Measurements from ENCODE around the gene CREM. TPM values are rescaled to one million over a fixed set of nuclear protein-coding genes. Genes with fewer than 3 reads are reported as not detected.

Gene CREM
- total RNA-seq, 6 donors from 2014 or later: 5.4 to 35.7 (median 23.1) TPM

DNA sequence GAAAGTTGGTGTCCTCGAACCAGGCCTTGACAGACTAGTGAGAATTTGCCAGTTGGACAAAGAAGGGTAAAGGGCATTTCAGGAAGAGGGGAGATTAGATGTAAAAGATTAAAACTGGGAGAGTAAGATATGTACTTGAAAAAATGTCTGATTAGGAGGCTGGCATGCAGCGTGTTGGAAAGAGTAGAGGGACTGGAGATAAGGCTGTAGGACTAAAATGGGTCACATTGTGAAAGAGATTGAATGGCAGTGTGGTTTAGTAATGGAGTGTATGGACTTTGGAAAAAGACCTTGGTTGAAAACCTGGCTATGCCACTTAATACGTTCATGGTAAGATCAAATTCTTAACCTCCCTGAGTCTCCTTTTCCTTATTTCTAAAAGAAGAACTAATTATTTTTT lies 14.1 kb downstream of the CREM start:
- ATAC-seq (ENCODE audit: low FRiP score in 2 of 2): no peak
- no peaks in the 10 kb centered on the region for H3K27me3 ChIP-seq
- H3K27ac ChIP-seq: no peak overlapping the region
- H3K36me3 ChIP-seq: no peaks in the 10 kb centered on the region
- no peak for DNase-seq
- H3K9me3 ChIP-seq: no peaks in the 10 kb centered on the region
- H3K4me3 ChIP-seq: no peak overlapping the region
- peaks cover 0 to 3% (median 0%) of the 10 kb centered on the region in 4 donors for H3K4me1 ChIP-seq
- no peak for TF ChIP-seq POLR2A (IDR thresholded peaks at IDR 0.05)
- WGBS, 2 donors: 65 to 72% methylated on average over 3 of the region's 3 CpGs

DNA sequence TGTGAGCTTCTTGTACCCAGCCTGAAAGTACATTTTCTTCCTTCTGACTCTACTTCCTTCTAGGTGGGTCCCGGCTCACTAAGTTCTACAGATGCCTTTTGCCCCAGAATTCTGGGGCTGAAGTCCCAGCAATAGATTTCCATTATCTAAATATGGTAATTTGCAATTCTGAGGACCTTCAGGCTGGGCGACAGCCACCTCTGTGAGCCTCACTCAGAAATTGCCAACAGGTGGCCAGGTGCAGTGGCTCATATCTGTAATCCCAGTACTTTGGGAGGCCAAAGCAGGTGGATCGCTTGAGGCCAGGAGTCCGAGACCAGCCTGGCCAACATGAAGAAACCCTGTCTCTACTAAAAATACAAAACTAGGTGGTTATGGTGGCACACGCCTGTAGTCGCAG lies 23.7 kb downstream of the CREM start:
- no peak for DNase-seq
- Histone ChIP-seq H3K27ac (no peak overlapping the region), H3K36me3 (peaks cover 0 to 4% (median 0%) of the 10 kb centered on the region in 4 donors), H3K27me3 (no peaks in the 10 kb centered on the region), H3K4me1 (no peaks in the 10 kb centered on the region), H3K9me3 (no peaks in the 10 kb centered on the region), H3K4me3 (no peak overlapping the region)
- no peak for TF ChIP-seq POLR2AphosphoS5 (IDR thresholded peaks at IDR 0.05)
- TF ChIP-seq, protein P1, sequence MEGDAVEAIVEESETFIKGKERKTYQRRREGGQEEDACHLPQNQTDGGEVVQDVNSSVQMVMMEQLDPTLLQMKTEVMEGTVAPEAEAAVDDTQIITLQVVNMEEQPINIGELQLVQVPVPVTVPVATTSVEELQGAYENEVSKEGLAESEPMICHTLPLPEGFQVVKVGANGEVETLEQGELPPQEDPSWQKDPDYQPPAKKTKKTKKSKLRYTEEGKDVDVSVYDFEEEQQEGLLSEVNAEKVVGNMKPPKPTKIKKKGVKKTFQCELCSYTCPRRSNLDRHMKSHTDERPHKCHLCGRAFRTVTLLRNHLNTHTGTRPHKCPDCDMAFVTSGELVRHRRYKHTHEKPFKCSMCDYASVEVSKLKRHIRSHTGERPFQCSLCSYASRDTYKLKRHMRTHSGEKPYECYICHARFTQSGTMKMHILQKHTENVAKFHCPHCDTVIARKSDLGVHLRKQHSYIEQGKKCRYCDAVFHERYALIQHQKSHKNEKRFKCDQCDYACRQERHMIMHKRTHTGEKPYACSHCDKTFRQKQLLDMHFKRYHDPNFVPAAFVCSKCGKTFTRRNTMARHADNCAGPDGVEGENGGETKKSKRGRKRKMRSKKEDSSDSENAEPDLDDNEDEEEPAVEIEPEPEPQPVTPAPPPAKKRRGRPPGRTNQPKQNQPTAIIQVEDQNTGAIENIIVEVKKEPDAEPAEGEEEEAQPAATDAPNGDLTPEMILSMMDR (IDR thresholded peaks at IDR 0.05): no peak
- no peak for TF ChIP-seq POLR2A (IDR thresholded peaks at IDR 0.05)
- no peak for TF ChIP-seq EP300 (IDR thresholded peaks at IDR 0.05)
- ATAC-seq (ENCODE audit: low FRiP score in 2 of 2): no peak
- 97 to 98% methylated on average over 6 of the region's 6 CpGs for WGBS, 2 donors

DNA sequence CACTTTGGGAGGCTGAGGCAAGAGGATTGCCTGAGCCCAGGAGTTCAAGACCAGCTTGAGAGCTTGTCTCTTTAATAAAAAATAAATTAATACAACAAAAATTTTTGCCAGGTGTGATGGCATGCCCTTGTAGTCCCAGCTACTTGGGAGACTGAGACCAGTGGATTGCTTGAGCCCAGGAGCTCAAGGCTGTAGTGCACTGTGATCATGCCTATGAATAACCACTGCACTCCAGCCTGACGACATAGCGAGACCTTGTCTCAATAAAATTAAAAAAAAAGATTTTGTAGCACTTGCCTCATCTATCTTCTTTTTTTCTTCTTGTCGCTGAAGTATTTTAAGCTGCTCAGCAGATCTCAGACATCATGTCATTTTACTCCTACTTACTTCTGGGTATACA lies 26.3 kb downstream of the CREM start:
- Histone ChIP-seq H3K27me3 (no peaks in the 10 kb centered on the region), H3K4me1 (no peaks in the 10 kb centered on the region), H3K36me3 (peaks cover 0 to 4% (median 0%) of the 10 kb centered on the region in 4 donors), H3K9me3 (no peaks in the 10 kb centered on the region), H3K4me3 (no peak overlapping the region), H3K27ac (no peak overlapping the region)
- DNase-seq: no peak
- ATAC-seq (ENCODE audit: low FRiP score in 2 of 2): no peak
- 94 to 98% methylated on average over 3 of the region's 3 CpGs for WGBS, 2 donors
- TF ChIP-seq POLR2A (IDR thresholded peaks at IDR 0.05): no peak
- no peak for TF ChIP-seq POLR2AphosphoS5 (IDR thresholded peaks at IDR 0.05)
- TF ChIP-seq, protein P1 (IDR thresholded peaks at IDR 0.05): no peak
- TF ChIP-seq EP300 (IDR thresholded peaks at IDR 0.05): no peak

DNA sequence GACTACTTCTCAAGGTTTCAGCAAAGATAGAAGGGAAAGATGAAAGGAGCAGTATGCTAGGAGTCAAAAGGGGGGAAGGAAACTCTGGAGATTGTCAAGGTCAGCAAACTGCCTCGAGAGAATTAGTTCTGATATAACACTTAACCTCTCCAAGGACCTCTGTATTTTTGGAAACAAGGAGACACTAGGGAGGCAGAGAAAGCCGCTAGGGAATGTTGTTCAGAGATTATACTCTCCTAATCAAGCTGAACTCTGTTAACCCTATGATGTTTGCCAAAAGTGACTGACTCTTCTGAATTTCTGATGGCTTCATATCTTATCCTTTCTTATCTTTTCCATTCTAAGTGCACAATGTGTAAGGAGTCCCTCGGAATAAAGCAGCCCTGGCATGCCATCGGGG lies 27.1 kb downstream of the CREM start:
- H3K27ac ChIP-seq: no peak overlapping the region
- DNase-seq: no peak
- H3K36me3 ChIP-seq: peaks cover 0 to under 1% (median 0%) of the 10 kb centered on the region in 4 donors
- no peaks in the 10 kb centered on the region for H3K4me1 ChIP-seq
- ATAC-seq (ENCODE audit: low FRiP score in 2 of 2): no peak
- WGBS, 2 donors: 58 to 65% methylated on average over 4 of the region's 4 CpGs
- no peaks in the 10 kb centered on the region for H3K27me3 ChIP-seq
- no peak overlapping the region for H3K4me3 ChIP-seq
- TF ChIP-seq POLR2AphosphoS5 (IDR thresholded peaks at IDR 0.05): no peak
- no peak for TF ChIP-seq POLR2A (IDR thresholded peaks at IDR 0.05)
- no peaks in the 10 kb centered on the region for H3K9me3 ChIP-seq

DNA sequence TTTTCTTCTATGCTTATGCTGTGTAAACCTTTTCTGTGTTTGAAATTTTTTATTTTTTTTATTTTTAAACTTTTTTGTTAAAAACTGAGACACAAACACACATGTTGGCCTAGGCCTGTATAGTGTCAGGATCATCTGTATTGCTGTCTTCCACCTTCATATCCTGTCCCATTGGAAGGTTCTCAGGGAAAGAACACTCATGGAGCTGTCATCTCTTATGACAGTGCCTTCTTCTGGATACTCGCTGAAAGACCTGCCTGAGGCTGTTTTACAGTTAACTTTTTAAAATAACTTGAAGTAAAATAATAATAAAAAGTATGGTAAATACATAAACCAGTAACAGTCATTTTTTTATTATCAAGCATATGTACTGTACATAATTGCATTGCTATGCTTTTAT lies 34.1 kb downstream of the CREM start:
- DNase-seq: no peak
- 56 to 100% methylated on average over 1 of the region's 1 CpG for WGBS, 2 donors

DNA sequence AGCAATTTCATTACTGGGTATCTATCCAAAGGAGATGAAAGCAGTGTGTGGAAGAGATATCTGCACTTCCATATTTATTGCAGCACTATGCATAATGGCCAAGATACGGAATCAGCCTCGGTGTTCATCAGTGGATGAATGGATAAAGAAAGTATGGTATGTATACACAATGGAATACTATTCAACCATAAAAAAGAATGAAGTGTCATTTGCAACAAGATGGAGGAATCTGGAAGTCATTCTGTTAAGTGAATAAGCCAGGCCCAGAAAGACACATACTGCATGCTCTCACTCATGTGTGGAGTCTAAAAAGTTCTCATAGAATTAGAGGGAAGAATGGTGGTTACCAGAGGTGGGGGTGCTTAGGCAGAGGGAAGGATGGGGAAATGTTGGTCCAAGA lies 35.3 kb downstream of the CREM start:
- DNase-seq (no peak), ATAC-seq (ENCODE audit: low FRiP score in 2 of 2) (no peak)
- 97 to 100% methylated on average over 2 of the region's 2 CpGs for WGBS, 2 donors
- Histone ChIP-seq H3K27ac (no peak overlapping the region), H3K4me3 (no peak overlapping the region), H3K36me3 (no peaks in the 10 kb centered on the region), H3K27me3 (no peaks in the 10 kb centered on the region), H3K9me3 (no peaks in the 10 kb centered on the region), H3K4me1 (no peaks in the 10 kb centered on the region)
- TF ChIP-seq, protein P1 (IDR thresholded peaks at IDR 0.05): no peak
- TF ChIP-seq EP300 (IDR thresholded peaks at IDR 0.05) (no peak), POLR2AphosphoS5 (IDR thresholded peaks at IDR 0.05) (no peak), POLR2A (IDR thresholded peaks at IDR 0.05) (no peak)

More for the DNA sequence above, 34.1 kb downstream of the CREM start:
- H3K36me3 ChIP-seq: no peaks in the 10 kb centered on the region
- H3K4me1 ChIP-seq: no peaks in the 10 kb centered on the region
- no peak overlapping the region for H3K4me3 ChIP-seq
- ATAC-seq (ENCODE audit: low FRiP score in 2 of 2): no peak
- TF ChIP-seq, protein P1 (IDR thresholded peaks at IDR 0.05): no peak
- TF ChIP-seq EP300 (IDR thresholded peaks at IDR 0.05) (no peak), POLR2A (IDR thresholded peaks at IDR 0.05) (no peak), POLR2AphosphoS5 (IDR thresholded peaks at IDR 0.05) (no peak)
- H3K9me3 ChIP-seq: no peaks in the 10 kb centered on the region
- no peaks in the 10 kb centered on the region for H3K27me3 ChIP-seq
- no peak overlapping the region for H3K27ac ChIP-seq
